ENCODE measurements around the gene CELSR1. TPM values are rescaled to one million over a fixed set of nuclear protein-coding genes. Genes with fewer than 3 reads are reported as not detected.

The CELSR1 gene
- polyA plus RNA-seq, 1 experiment: 0.14 TPM

DNA sequence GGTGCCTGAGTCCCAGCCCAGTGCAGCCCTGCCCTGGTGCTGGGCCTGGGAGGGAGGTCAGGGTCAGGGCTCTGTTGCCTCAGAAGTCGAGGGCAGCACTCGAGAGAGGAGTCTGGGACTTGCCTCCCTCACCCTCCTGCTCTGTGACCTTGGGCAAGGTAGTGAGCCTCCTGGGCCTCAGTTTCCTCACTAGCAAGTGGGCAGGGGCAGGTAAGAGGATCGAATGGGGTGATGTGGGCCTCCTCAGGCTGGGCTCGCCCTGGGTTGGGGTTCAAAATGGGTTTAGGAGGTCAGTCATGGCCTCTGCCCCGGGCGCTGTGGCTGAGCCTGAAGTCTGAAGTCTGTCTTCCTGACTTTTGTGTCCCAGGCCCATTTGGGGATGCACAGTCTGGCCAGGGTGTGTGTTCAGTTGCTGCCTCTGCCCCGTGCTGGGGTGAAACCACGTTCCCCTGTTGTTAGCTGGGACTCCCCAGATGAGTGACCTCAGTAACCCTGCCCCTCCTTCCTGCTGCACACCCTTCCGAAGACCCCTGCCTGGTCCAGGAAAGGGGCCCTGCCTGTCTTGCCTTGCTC is 40.9 kb upstream of the CELSR1 start:
- POLR2A ChIA-PET: interaction anchor here (0.5 kb wide), 1 partner anchor 85 kb away, joined by 5 read pairs; no protein-coding TSS in a partner anchor
- H3K9me3 ChIP-seq (ENCODE audit: control insufficient read depth, insufficient read depth, low read length): no peaks in the 10 kb centered on the region; the same call in 1 of the 2 replicates
- no peak for DNase-seq (ENCODE audit: low read depth, low spot score)
- no peak overlapping the region for H3K27ac ChIP-seq (ENCODE audit: low read depth, low read length)
- TF ChIP-seq CTCF (IDR thresholded peaks at IDR 0.05; ENCODE audit: low read depth, low read length): no peak
- CTCF ChIA-PET: no interaction called here
- H3K4me3 ChIP-seq (ENCODE audit: low read depth, low read length): peak overlapping the region; percentile 67
- H3K27me3 ChIP-seq (ENCODE audit: control insufficient read depth, insufficient read depth, low read length): peaks cover 7% of the 10 kb centered on the region

- Histone ChIP-seq H3K9me3 (ENCODE audit: control insufficient read depth, insufficient read depth, low read length) (peaks cover 5% of the 10 kb centered on the region; the same call in 1 of the 2 replicates), H3K27ac (ENCODE audit: low read depth, low read length) (no peak overlapping the region), H3K27me3 (ENCODE audit: control insufficient read depth, insufficient read depth, low read length) (peaks cover 7% of the 10 kb centered on the region), H3K4me3 (ENCODE audit: low read depth, low read length) (peak overlapping the region; percentile 67)
- TF ChIP-seq CTCF (IDR thresholded peaks at IDR 0.05; ENCODE audit: low read depth, low read length): no peak
- POLR2A ChIA-PET: interaction anchor here (0.5 to 0.7 kb wide), 2 partner anchors 13 to 86 kb away, joined by 3 to 5 read pairs; no protein-coding TSS in a partner anchor
- no peak for DNase-seq (ENCODE audit: low read depth, low spot score)
- CTCF ChIA-PET: no interaction called here
Observed at GRCh38 chr22:46577368-46578249, 40.2 kb upstream of the CELSR1 start.

GRCh38 chr22:46576556-46577367 is 39.3 kb upstream of the CELSR1 start:
- no peak overlapping the region for H3K27ac ChIP-seq (ENCODE audit: low read depth, low read length)
- ChIA-PET CTCF (no interaction called here), POLR2A (interaction anchor here (0.7 kb wide), 1 partner anchor 14 kb away, joined by 3 read pairs; no protein-coding TSS in a partner anchor)
- no peak for DNase-seq (ENCODE audit: low read depth, low spot score)
- peak overlapping the region; percentile 67 for H3K4me3 ChIP-seq (ENCODE audit: low read depth, low read length)
- peaks cover 13% of the 10 kb centered on the region for H3K9me3 ChIP-seq (ENCODE audit: control insufficient read depth, insufficient read depth, low read length)
- H3K27me3 ChIP-seq (ENCODE audit: control insufficient read depth, insufficient read depth, low read length): peaks cover 7% of the 10 kb centered on the region
- TF ChIP-seq CTCF (IDR thresholded peaks at IDR 0.05; ENCODE audit: low read depth, low read length): no peak

GRCh38 chr22:46575911-46576555 is 38.6 kb upstream of the CELSR1 start:
- POLR2A ChIA-PET: no interaction called here
- CTCF ChIA-PET: interaction anchor here (1.4 kb wide), 1 partner anchor 13 kb away, joined by 9 read pairs; no protein-coding TSS in a partner anchor
- TF ChIP-seq CTCF (IDR thresholded peaks at IDR 0.05; ENCODE audit: low read depth, low read length): no peak
- no peak for DNase-seq (ENCODE audit: low read depth, low spot score)
- H3K27ac ChIP-seq (ENCODE audit: low read depth, low read length): no peak overlapping the region
- H3K9me3 ChIP-seq (ENCODE audit: control insufficient read depth, insufficient read depth, low read length): peaks cover 15% of the 10 kb centered on the region
- peaks cover 8% of the 10 kb centered on the region for H3K27me3 ChIP-seq (ENCODE audit: control insufficient read depth, insufficient read depth, low read length)
- H3K4me3 ChIP-seq (ENCODE audit: low read depth, low read length): peak overlapping the region; percentile 57

All from AG04450 (cell line).